AG09309 (cell line): ENCODE results near the gene DPM1.

Source experiments
- DNase-seq: peaks from one replicate; pipeline ENCODE4 v3.0.0-alpha.2; 2010; ENCODE audit warnings: low read depth
- H3K4me3 ChIP-seq: 2 replicates; pipeline ENCODE4 v1.5.1; 2011; ENCODE audit warnings: mild to moderate bottlenecking, low read depth, low read length, moderate library complexity; ENCODE audit not compliant: control insufficient read depth
- TF ChIP-seq, protein P1 (sequence below): IDR thresholded peaks from 2 replicates; pipeline ENCODE4 v1.5.1; 2011; ENCODE audit warnings: mild to moderate bottlenecking, low read depth, low read length, inconsistent platforms; ENCODE audit not compliant: insufficient read depth, control insufficient read depth; ENCODE audit errors: missing control alignments

The DPM1 gene

DNA sequence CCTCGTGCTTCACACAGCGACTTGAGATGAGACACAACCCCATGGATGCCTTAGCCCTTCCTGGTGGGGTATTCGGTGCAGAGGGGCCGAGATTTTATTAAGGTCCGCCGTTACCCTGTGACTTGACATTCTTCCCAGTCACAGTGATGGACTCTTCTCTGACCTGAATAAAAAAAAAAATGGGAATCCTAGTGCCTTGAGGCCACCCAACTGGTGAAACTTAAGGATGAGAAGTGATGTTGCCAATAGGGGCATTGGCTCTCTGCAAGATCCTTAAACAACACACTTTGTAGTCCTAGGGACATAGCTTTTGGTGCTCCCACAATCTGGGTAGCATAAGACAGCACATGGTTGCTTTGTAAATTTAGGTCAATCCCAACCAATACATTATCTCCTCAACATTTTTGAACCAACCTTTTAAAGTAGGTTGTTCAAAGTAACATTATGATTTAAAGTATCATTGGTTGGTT lies 26.3 kb downstream of the DPM1 start:
- TF ChIP-seq, protein P1, sequence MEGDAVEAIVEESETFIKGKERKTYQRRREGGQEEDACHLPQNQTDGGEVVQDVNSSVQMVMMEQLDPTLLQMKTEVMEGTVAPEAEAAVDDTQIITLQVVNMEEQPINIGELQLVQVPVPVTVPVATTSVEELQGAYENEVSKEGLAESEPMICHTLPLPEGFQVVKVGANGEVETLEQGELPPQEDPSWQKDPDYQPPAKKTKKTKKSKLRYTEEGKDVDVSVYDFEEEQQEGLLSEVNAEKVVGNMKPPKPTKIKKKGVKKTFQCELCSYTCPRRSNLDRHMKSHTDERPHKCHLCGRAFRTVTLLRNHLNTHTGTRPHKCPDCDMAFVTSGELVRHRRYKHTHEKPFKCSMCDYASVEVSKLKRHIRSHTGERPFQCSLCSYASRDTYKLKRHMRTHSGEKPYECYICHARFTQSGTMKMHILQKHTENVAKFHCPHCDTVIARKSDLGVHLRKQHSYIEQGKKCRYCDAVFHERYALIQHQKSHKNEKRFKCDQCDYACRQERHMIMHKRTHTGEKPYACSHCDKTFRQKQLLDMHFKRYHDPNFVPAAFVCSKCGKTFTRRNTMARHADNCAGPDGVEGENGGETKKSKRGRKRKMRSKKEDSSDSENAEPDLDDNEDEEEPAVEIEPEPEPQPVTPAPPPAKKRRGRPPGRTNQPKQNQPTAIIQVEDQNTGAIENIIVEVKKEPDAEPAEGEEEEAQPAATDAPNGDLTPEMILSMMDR, result no peak
- DNase-seq, result no peak
- H3K4me3 ChIP-seq, result peak overlapping the region; percentile 20

- H3K4me3 ChIP-seq, result peak within 1 kb of the TSS; percentile 88
- peak; percentile 66 for DNase-seq
- TF ChIP-seq, protein P1, result peak; percentile 62
These were observed 26.9 kb downstream of the DPM1 start, which contains the start of gene ADNP for GRCh38 chr20:50931306-50932015. ADNP (minus strand) TSS chr20:50931437; CDS start chr20:50903996, 27,441 bp downstream.

DNA sequence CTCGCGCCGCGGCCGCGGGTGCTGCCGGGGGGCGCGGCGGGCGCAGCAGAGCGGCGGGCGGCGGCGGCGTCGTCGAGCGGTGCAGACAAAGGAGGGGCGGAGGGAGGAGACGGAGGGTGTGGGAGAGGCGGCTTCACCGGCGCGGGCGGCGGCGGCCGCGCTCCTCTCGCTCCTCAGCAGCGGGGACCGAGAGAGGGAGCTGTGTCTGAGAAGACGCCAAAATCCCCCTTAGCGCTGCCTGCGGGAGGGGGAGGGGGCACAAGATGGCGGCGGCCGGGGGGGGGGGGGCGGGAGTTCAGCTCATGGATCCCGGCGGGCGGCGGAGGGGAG lies 27.4 kb downstream of the DPM1 start:
- no peak for DNase-seq
- peak overlapping the region; percentile 52 for H3K4me3 ChIP-seq
- TF ChIP-seq, protein P1, result no peak

DNA sequence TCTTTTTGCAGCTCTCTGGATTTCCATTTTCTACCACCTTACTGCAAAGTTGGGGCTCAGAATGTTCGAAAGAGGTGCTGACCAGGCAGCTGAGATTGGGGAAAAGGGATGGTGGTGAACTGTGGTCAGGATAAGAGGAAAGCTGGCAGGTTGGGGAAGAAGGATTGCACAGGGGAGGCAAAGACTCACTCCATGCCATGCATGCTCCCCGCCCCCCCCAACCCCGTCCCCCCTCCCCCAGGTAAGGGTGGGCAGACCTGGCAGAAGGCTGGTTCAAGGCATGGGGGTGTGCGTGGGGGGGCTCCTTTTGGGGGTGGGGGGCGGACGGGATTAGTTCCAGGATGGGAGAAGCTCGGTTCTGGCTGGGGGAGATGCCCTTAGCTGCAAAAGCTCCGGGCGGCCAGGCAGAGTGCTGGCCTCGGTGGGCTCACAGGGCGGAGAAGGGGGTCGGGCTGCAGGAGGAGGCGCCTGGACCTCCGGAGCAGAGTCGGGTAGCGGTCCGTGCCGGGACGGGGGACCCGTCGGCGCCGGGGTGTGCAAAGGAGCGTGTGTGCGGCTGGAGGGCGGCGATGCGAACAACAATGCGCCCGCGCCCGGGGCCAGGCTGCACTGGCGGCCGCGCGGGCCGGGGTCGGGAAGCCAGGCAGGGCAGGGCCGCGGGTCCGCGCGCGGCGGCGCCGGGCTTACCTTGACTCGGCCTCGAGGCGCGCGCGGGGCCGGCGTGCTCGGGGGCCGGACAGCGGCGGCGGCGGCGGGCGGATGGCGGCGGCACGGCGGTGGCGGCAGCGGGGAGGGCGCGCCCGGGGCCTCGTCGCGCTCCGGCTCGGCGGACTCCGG lies 28.0 kb downstream of the DPM1 start:
- DNase-seq, result no peak
- TF ChIP-seq, protein P1, result no peak
- peak overlapping the region; percentile 88 for H3K4me3 ChIP-seq

- DNase-seq, result peak; percentile 90
- TF ChIP-seq, protein P1, result peak; percentile 98
- peak overlapping the region; percentile 88 for H3K4me3 ChIP-seq
These were observed 28.8 kb downstream of the DPM1 start for GRCh38 chr20:50929299-50930138.

GRCh38 chr20:50928469-50928868 lies 29.9 kb downstream of the DPM1 start:
- H3K4me3 ChIP-seq, result no peak overlapping the region
- TF ChIP-seq, protein P1, result no peak
- no peak for DNase-seq
